GM18511 (cell line): Measurements from ENCODE around the gene PNLIPRP1.

ENCODE experiments used
- ATAC-seq: cut with Tn5 transposase; IDR thresholded peaks from one replicate; pipeline ENCODE4 v1.9.1; 2021; ENCODE audit warnings: mild to moderate bottlenecking, moderate library complexity; ENCODE audit not compliant: unreplicated experiment

PNLIPRP1 gene

GRCh38 chr10:116629340-116629739, 38.6 kb downstream of the PNLIPRP1 start:
- no peak for ATAC-seq

- no peak for ATAC-seq
These were observed 39.3 kb downstream of the PNLIPRP1 start for GRCh38 chr10:116630020-116630419.

DNA sequence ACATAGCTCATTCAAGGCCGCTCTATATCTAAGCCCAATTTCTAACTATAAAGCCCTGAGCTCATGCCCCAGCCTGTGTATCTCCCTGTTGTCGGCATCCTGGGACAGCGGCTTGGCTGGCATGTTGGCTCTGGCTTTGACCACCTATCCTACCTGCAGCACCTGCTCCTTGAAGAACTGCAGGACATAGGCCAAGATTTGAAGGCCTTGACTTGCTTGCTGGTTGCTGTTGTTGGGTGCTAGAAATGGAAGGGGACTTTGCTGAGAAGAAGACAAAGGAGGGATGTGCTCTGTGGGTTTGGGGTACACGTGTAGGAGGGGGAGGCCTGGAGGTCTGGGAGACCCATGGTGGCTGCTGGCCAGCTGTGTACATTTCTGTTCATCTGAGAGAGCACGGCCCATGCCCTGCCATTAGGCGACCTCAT, 41.1 kb downstream of the PNLIPRP1 start:
- ATAC-seq, result no peak

- no peak for ATAC-seq
These were observed 41.9 kb downstream of the PNLIPRP1 start for GRCh38 chr10:116632596-116633215.

GRCh38 chr10:116633216-116633600, 42.4 kb downstream of the PNLIPRP1 start:
- no peak for ATAC-seq

DNA sequence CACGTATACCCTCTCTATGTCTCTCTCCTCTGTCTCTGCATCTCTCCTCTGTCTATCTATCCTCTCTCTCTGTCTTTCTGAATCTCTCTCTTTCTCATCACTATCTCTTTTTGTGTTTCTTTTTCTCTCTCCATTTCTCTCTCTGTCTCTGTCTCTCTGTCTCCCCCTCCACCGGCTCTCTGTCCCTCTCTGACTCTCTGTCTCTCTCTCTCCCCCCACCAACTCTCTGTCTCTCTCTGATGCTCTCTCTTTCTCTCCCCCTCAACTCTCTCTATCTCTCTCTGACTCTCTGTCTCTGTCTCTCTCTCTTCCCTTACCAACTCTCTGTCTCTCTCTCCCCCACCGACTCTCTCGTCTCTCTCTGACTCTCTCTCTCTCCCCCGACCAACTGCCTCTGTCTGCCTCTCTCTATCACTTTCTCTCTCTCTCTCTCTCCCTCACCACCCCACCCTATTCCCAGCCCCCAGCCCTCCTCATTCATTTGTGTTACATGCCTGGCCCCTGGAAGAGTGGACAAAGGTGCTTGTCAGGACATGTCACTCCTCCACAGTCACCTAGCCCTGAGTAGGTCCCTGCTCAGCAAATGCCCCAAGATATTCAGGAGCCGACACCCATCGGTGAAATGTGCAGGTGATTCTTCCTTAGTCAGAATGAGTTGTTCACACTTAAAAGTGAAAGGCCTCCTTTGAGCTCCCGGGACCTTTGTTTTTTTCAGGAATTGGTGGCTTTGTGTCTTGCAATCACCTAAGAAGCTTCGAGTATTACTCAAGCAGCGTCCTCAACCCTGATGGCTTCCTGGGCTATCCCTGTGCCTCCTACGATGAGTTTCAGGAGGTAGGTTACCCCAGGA, 43.6 kb downstream of the PNLIPRP1 start:
- no peak for ATAC-seq

DNA sequence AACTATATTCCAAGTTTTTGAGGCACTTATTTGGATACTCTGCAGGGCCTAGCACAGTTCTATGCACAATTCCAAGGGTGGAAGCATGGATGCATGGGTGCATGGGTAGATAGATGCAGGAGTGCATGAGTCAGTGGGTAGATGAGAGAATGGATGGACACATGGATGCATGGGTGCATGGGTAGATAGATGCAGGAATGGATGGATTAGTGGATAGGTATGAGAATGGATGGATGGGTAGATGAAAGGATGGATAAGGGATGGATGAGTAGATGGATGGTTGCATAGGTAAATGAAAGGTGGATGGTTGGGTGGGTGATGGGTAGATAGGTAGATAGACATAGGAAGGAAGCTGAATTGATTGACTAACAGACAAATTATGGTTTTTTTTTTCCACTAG, 45.6 kb downstream of the PNLIPRP1 start:
- no peak for ATAC-seq

DNA sequence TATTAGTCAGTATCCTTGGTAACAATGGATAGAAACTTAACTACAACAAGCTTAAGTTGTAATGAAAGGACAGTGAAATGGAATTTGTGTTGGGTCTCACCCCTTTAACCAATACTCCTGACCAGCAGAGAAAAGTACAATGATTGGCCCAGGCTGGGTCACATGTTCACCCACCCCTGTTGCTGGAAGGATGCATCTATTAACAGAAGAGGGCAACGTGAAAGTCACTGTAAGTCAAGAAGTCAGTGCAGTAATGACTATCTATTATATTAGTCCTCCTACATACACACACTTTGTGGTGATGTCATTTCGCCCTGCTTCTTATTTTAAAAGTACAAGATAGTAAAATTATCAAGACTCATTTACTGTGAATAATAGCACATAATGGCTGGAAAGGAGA, 46.2 kb downstream of the PNLIPRP1 start:
- no peak for ATAC-seq

DNA sequence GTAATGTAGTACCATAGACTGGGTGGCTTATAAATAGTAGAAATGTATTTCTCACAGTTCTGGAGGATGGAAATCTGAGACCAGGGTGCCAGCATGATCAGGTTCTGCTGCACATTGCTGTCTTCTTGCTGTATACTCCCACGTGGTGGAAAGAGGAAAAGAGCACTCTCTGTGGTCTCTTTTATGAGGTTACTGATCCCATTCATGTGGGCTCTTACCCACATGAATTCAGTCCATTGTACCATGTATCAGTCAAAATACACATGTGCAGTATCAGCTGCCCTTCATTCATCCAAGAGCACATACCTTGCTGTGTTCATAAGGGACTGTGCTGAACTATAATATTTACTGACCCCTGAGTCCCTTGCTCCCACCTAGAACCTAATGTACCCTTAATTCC, 47.1 kb downstream of the PNLIPRP1 start:
- no peak for ATAC-seq

- no peak for ATAC-seq
These were observed 55.7 kb downstream of the PNLIPRP1 start for GRCh38 chr10:116646502-116646901.

- ATAC-seq, result no peak
These were observed 58.1 kb downstream of the PNLIPRP1 start for GRCh38 chr10:116648903-116649302.

- no peak for ATAC-seq
These were observed 63.1 kb downstream of the PNLIPRP1 start for GRCh38 chr10:116653885-116654284.

DNA sequence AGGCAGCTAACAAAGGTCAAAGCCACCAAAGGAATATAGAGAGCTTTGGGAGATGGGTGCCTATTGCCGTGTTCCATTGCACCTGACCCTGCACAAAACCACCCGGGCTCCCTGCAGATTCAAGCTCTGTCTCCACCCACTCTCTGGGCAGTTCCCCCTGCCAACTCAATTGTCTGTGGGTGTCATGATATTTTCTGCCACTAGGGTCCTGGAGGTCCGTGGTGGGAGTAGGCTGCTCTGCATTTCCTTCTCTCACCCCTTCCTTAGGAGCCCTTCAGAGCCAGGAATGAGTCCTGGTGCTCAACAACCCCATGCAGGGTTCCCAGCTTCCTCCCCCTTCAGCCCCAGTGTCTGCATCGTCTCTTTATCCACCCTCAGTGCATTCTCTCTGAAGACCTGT, 64.1 kb downstream of the PNLIPRP1 start:
- peak; percentile 70 for ATAC-seq

GRCh38 chr10:116655568-116655967, 64.8 kb downstream of the PNLIPRP1 start:
- ATAC-seq, result no peak

DNA sequence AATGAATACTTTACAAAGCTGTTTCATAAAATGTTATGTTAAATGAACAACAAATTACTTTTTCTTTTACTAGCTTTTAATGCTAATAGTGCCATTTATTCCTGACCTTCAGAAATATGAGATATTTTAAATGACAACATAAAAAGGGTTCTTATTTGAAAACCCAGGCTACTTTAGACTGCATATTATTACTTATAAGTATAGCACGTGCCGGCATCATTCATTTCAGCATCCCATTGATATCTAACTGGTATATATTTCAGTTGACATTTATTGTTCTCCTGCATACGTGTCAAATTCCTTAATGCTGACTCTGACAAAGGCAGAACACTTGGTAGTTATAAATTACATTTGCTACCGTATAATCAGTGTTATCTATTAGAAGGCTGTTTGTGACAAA, 65.3 kb downstream of the PNLIPRP1 start:
- ATAC-seq, result no peak

- no peak for ATAC-seq
These were observed 67.2 kb downstream of the PNLIPRP1 start for GRCh38 chr10:116657863-116658551.
